CD14-positive monocyte (primary cell): ENCODE measurements around the gene FKBP7. TPM values are rescaled to one million over a fixed set of nuclear protein-coding genes. Genes with fewer than 3 reads are reported as not detected.

Source experiments
- DNase-seq, 3 donors: peaks; one replicate each; pipeline ENCODE4 v3.0.0-alpha.2; 2011 to 2022
- H2AFZ ChIP-seq: 2 replicates; pipeline ENCODE4 v1.6.0; 2012; ENCODE audit warnings: mild to moderate bottlenecking, low read depth, low read length, inconsistent platforms; ENCODE audit not compliant: insufficient read depth, poor library complexity, severe bottlenecking
- H3K27ac ChIP-seq, 2 donors: 1 replicate in 1 of 2; 2 replicates in 1 of 2; pipeline ENCODE4 v1.5.1; 2012 to 2013; ENCODE audit warnings: low read length in 2 of 2, control low read depth in 1 of 2, inconsistent platforms in 1 of 2, low read depth in 1 of 2, mild to moderate bottlenecking in 1 of 2
- H3K27me3 ChIP-seq, 2 donors: one replicate each; pipeline versions ENCODE4 v1.6.0 to v1.6.1; 2011 to 2013; ENCODE audit warnings: low read length in 2 of 2; ENCODE audit not compliant: control insufficient read depth in 2 of 2, insufficient read depth in 2 of 2
- H3K36me3 ChIP-seq, 2 donors: replicated peaks in 1 of 2; 1 replicate in 1 of 2; 2 replicates in 1 of 2; pipeline versions ENCODE4 v1.5.1 to v1.6.1; 2012 to 2013; ENCODE audit warnings: low read length in 2 of 2, control low read depth in 1 of 2, inconsistent platforms in 1 of 2, mild to moderate bottlenecking in 1 of 2; ENCODE audit not compliant: insufficient read depth in 2 of 2, control insufficient read depth in 1 of 2
- H3K4me1 ChIP-seq, 2 donors: 1 replicate in 1 of 2; 2 replicates in 1 of 2; pipeline versions ENCODE4 v1.5.1 to v1.6.1; 2012 to 2013; ENCODE audit warnings: low read length in 2 of 2, control low read depth in 1 of 2, inconsistent platforms in 1 of 2, mild to moderate bottlenecking in 1 of 2, moderate library complexity in 1 of 2; ENCODE audit not compliant: insufficient read depth in 2 of 2, control insufficient read depth in 1 of 2
- H3K4me2 ChIP-seq: replicated peaks from 2 replicates; pipeline ENCODE3; 2012; ENCODE audit warnings: low read length, moderate library complexity, mild to moderate bottlenecking; ENCODE audit not compliant: poor library complexity, severe bottlenecking; ENCODE audit errors: extremely low read depth
- H3K4me3 ChIP-seq, 3 experiments: fragments of 200-600 bp in 1 of 3; sonication (generic) in 1 of 3; replicated peaks in 1 of 3; 1 replicate in 2 of 3; 2 replicates in 1 of 3; pipeline ENCODE4 v1.5.1; 2011 to 2013; ENCODE audit warnings: low read length in 3 of 3, mild to moderate bottlenecking in 3 of 3, control low read depth in 2 of 3, low read depth in 2 of 3, inconsistent platforms in 1 of 3, moderate library complexity in 1 of 3
- H3K79me2 ChIP-seq: 2 replicates; pipeline ENCODE4 v1.6.0; 2012; ENCODE audit warnings: mild to moderate bottlenecking, control low read depth, inconsistent platforms, low read length, moderate library complexity; ENCODE audit not compliant: insufficient read depth
- H3K9ac ChIP-seq: 2 replicates; pipeline ENCODE4 v1.6.0; 2017; ENCODE audit warnings: low read length, mild to moderate bottlenecking; ENCODE audit not compliant: insufficient read depth, poor library complexity, severe bottlenecking
- H3K9me3 ChIP-seq, 2 donors: replicated peaks in 1 of 2; 1 replicate in 1 of 2; 2 replicates in 1 of 2; pipeline versions ENCODE4 v1.5.1 to v1.6.1; 2012 to 2013; ENCODE audit warnings: low read length in 2 of 2, control low read depth in 1 of 2; ENCODE audit not compliant: control insufficient read depth in 1 of 2, insufficient read depth in 1 of 2
- H4K20me1 ChIP-seq: 2 replicates; pipeline ENCODE4 v1.6.0; 2012; ENCODE audit warnings: mild to moderate bottlenecking, low read length, control low read depth, moderate library complexity; ENCODE audit not compliant: insufficient read depth
- H3K27ac Mint-ChIP-seq, 7 donors: one replicate each; pipeline ENCODE4 v1.8.0; 2020; ENCODE audit warnings: mild to moderate bottlenecking in 7 of 7, mixed read lengths in 7 of 7, moderate library complexity in 6 of 7, inconsistent platforms in 2 of 7
- H3K27me3 Mint-ChIP-seq, 3 donors: one replicate each; pipeline ENCODE4 v1.8.0; 2021 to 2022; ENCODE audit warnings: low read depth in 3 of 3, mild to moderate bottlenecking in 3 of 3, mixed read lengths in 3 of 3, moderate library complexity in 3 of 3, inconsistent platforms in 1 of 3
- H3K36me3 Mint-ChIP-seq, 2 donors: one replicate each; pipeline ENCODE4 v1.8.0; 2020; ENCODE audit warnings: mixed read lengths in 2 of 2, inconsistent platforms in 1 of 2, mild to moderate bottlenecking in 1 of 2
- H3K4me1 Mint-ChIP-seq: one replicate; pipeline ENCODE4 v1.8.0; 2020; ENCODE audit warnings: mild to moderate bottlenecking, mixed read lengths
- H3K4me3 Mint-ChIP-seq, 2 donors: one replicate each; pipeline ENCODE4 v1.8.0; 2020; ENCODE audit warnings: mild to moderate bottlenecking in 2 of 2, mixed read lengths in 2 of 2, moderate library complexity in 1 of 2
- H3K9me3 Mint-ChIP-seq, 7 donors: one replicate each; pipeline ENCODE4 v1.8.0; 2020 to 2022; ENCODE audit warnings: mixed read lengths in 7 of 7, mild to moderate bottlenecking in 6 of 7, moderate library complexity in 6 of 7, inconsistent platforms in 2 of 7
- WGBS: methylation state at CpG from one replicate; pipeline ENCODE4 v1.1.5; 2013; ENCODE audit warnings: missing lambda C conversion rate; ENCODE audit not compliant: insufficient coverage; 5-methylcytosine and 5-hydroxymethylcytosine counted together
- intact Hi-C, 2 donors: fragments of 100-400 bp; cut with micrococcal nuclease; formaldehyde crosslinking; loops; one replicate each; pipeline versions ENCODE4 v1.15.0 to v1.15.1; 2023
- polyA plus RNA-seq, 3 donors: library from polyadenylated mRNA; depleted of rRNA in 1 of 3; unstranded in 2 of 3; stranded (reverse) in 1 of 3; fragments of 300-500 nt in 2 of 3; fragments of >200 nt in 1 of 3; fragmentation: Illumina TruSeq in 2 of 3; gene quantifications; 1 replicate in 2 of 3; 2 replicates in 1 of 3; pipeline ENCODE4 v1.2.3, GENCODE V29; 2012 to 2021
- TF ChIP-seq, protein P1 (sequence below): fragments of 200-600 bp; IDR thresholded peaks from one replicate; pipeline ENCODE4 v1.8.0; 2022; ENCODE audit warnings: antibody characterized with exemption, mild to moderate bottlenecking

The FKBP7 gene
- polyA plus RNA-seq, 3 donors: 0.25 to 1.6 (median 0.57) TPM

GRCh38 chr2:178452334-178452733, 26.1 kb downstream of the FKBP7 start:
- H3K27me3 Mint-ChIP-seq: no peaks in the 10 kb centered on the region
- no peak overlapping the region for H3K27ac Mint-ChIP-seq
- peaks cover 9 to 11% of the 10 kb centered on the region in 2 donors for H3K36me3 Mint-ChIP-seq
- peak overlapping the region; percentile 99 for H2AFZ ChIP-seq
- peak overlapping the region; percentile 99 for H3K4me2 ChIP-seq
- H3K4me1 ChIP-seq: peaks cover 16 to 26% of the 10 kb centered on the region in 2 donors
- peaks cover 21% of the 10 kb centered on the region for H3K4me1 Mint-ChIP-seq
- H3K27me3 ChIP-seq: no peaks in the 10 kb centered on the region
- H3K4me3 Mint-ChIP-seq: peak overlapping the region in 1 of 2 donors; percentile 93
- peaks cover under 1 to 14% of the 10 kb centered on the region in 2 donors for H3K36me3 ChIP-seq
- no peaks in the 10 kb centered on the region for H4K20me1 ChIP-seq
- no CpG with 5 or more reads among the region's 2 CpGs for WGBS
- H3K9me3 Mint-ChIP-seq: no peaks in the 10 kb centered on the region
- H3K79me2 ChIP-seq: peaks cover 24% of the 10 kb centered on the region
- peak overlapping the region; percentile 86 for H3K9ac ChIP-seq
- no peak overlapping the region for H3K27ac ChIP-seq
- peak overlapping the region in 1 of 3 experiments; percentile 91 for H3K4me3 ChIP-seq
- no peak for DNase-seq
- TF ChIP-seq, protein P1, sequence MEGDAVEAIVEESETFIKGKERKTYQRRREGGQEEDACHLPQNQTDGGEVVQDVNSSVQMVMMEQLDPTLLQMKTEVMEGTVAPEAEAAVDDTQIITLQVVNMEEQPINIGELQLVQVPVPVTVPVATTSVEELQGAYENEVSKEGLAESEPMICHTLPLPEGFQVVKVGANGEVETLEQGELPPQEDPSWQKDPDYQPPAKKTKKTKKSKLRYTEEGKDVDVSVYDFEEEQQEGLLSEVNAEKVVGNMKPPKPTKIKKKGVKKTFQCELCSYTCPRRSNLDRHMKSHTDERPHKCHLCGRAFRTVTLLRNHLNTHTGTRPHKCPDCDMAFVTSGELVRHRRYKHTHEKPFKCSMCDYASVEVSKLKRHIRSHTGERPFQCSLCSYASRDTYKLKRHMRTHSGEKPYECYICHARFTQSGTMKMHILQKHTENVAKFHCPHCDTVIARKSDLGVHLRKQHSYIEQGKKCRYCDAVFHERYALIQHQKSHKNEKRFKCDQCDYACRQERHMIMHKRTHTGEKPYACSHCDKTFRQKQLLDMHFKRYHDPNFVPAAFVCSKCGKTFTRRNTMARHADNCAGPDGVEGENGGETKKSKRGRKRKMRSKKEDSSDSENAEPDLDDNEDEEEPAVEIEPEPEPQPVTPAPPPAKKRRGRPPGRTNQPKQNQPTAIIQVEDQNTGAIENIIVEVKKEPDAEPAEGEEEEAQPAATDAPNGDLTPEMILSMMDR: no peak
- intact Hi-C loops: no loop called here
- H3K9me3 ChIP-seq: no peaks in the 10 kb centered on the region

DNA sequence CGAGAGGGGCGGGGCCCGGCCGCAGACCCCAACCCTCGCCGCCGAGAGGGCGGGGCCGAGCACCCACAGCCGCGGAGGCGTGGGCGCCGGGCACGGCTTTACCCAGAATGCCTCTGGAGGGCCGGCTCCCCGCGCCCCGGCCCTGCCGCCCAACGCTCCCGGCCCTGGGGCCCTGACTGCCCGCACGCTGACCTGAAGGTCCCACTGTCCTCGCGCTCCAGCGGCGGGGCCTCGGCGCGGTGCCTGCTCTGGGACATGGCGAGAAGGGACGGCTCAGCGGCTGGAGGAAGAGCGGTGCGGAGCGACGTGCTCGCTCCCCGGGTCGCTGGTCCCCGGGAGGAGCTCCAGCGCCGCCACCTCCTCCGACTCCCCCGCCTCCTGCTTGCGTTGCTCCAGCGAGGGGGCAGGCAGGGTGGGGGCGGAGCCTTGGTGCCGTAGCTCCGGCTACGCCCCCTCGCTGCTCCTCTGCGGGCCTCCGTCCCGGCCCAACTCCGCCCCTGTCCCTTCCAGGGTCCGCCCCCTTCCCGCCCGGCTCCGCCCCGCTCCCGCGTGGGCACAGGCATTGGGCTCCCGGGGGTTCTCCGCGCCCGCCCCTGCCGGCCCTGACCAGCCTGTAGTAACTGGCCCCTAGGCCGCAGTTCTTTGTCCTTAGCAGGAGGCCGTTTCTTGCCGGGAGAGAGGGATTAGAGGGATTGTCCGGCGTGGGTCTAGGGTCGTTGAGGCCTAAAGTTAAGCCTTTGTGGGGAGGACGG, 27.4 kb downstream of the FKBP7 start, which contains the start of the genes PJVK and PRKRA:
PJVK (plus strand) TSS at position 605 of the 752 bp plus-strand sequence. CDS start 2,032 bp downstream, outside the sequence.
PRKRA (minus strand) TSS at position 402 of the 752 bp plus-strand sequence; CDS start at position 257, 145 bp downstream.
- Histone ChIP-seq H4K20me1 (no peaks in the 10 kb centered on the region), H3K4me2 (peak within 1 kb of the TSS; percentile 99), H3K27ac (peak within 1 kb of the TSS; percentile 71 to 85), H3K36me3 (peaks cover 10 to 24% of the 10 kb centered on the region in 2 donors), H3K9me3 (no peaks in the 10 kb centered on the region), H3K9ac (peak within 1 kb of the TSS; percentile 86), H3K27me3 (no peaks in the 10 kb centered on the region), H3K4me3 (peak within 1 kb of the TSS; percentile 82 to 91 (median 85)), H2AFZ (peak within 1 kb of the TSS; percentile 99), H3K4me1 (peaks cover 16 to 26% of the 10 kb centered on the region in 2 donors), H3K79me2 (peaks cover 24% of the 10 kb centered on the region)
- intact Hi-C loops: loop anchor here in 1 of 2 donors (1.0 kb wide), 1 partner anchor 28 kb away; no protein-coding TSS in a partner anchor
- Mint-ChIP-seq H3K27ac (peak within 1 kb of the TSS; percentile 85 to 97 (median 93)), H3K4me1 (peaks cover 21% of the 10 kb centered on the region), H3K9me3 (no peaks in the 10 kb centered on the region), H3K36me3 (peaks cover 16 to 21% of the 10 kb centered on the region in 2 donors), H3K4me3 (peak within 1 kb of the TSS; percentile 91 to 93), H3K27me3 (no peaks in the 10 kb centered on the region)
- TF ChIP-seq, protein P1: no peak
- peak; percentile 93 to 97 (median 94) for DNase-seq
- under 1% methylated on average over 70 of the region's 76 CpGs for WGBS
